AG04449 (cell line): ENCODE data around the gene LRRC71.

Experiments used
- CTCF ChIA-PET: fragments of 350-600 bp; formaldehyde crosslinking; extraction: SDS; loops from one replicate; lab custom pipeline; 2021; ENCODE audit warnings: antibody characterized with exemption; lab: Yijun Ruan, JAX
- POLR2A ChIA-PET: fragments of 400-600, 350-600 bp; formaldehyde crosslinking; extraction: SDS; loops from one replicate; lab custom pipeline; 2020; ENCODE audit warnings: antibody characterized with exemption, inconsistent platforms; lab: Yijun Ruan, JAX
- DNase-seq: peaks from one replicate; pipeline ENCODE4 v3.0.0-alpha.2; 2010; ENCODE audit warnings: low read depth, low spot score
- H3K4me3 ChIP-seq: 2 replicates; pipeline ENCODE4 v1.5.1; 2011; ENCODE audit warnings: low read depth, mild to moderate bottlenecking, control low read depth, low read length
- CTCF ChIP-seq: IDR thresholded peaks from one replicate; pipeline ENCODE4 v1.5.1; 2011; ENCODE audit warnings: mild to moderate bottlenecking, moderate library complexity, low read length, control low read depth, inconsistent platforms; ENCODE audit not compliant: insufficient read depth; ENCODE audit errors: missing control alignments

The LRRC71 gene

DNA sequence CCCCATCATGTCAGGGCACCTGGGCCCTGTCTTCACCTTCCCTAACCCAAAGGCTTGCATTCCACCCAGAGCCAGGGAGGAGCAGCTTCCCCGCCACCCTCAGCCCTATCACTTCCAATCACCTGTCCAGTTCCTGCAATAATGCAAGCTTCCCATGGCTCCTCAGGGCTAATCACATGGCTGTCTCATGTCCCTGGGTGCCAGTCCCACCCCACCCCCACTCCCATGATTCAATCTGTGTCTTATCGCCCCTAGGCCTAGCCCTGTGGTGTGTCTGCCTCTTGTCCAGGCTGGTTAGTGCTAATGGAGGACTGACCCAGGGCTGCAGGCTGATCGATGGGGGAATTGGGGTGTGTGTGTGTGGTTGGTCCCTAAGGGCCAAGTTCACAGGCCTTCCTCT, 37.9 kb upstream of the LRRC71 start:
- DNase-seq = no peak
- no peak for TF ChIP-seq CTCF
- CTCF ChIA-PET = interaction anchor here (1.5 to 23.6 kb wide), 4 partner anchors 6 to 156 kb away, joined by 7 to 678 read pairs (median 116); partner anchors contain the start of genes INSRR, LRRC71, NTRK1 and PEAR1
- no peak overlapping the region for H3K4me3 ChIP-seq
- POLR2A ChIA-PET = no interaction called here

GRCh38 chr1:156883919-156884318, 36.5 kb upstream of the LRRC71 start:
- no peak for TF ChIP-seq CTCF
- no peak overlapping the region for H3K4me3 ChIP-seq
- DNase-seq = no peak
- CTCF ChIA-PET = interaction anchor here (0.9 to 23.6 kb wide), 11 partner anchors 5 to 224 kb away, joined by 3 to 678 read pairs (median 204); partner anchors contain the start of genes INSRR, ISG20L2, LRRC71 and METTL25B
- POLR2A ChIA-PET = no interaction called here

GRCh38 chr1:156884560-156885184, 35.8 kb upstream of the LRRC71 start:
- DNase-seq = no peak
- POLR2A ChIA-PET = no interaction called here
- no peak overlapping the region for H3K4me3 ChIP-seq
- CTCF ChIA-PET = interaction anchor here (1.1 to 23.6 kb wide), 10 partner anchors 8 to 225 kb away, joined by 3 to 678 read pairs (median 190); partner anchors contain the start of genes INSRR, ISG20L2, LRRC71 and METTL25B
- no peak for TF ChIP-seq CTCF

GRCh38 chr1:156885314-156885713, 35.1 kb upstream of the LRRC71 start:
- TF ChIP-seq CTCF = no peak
- DNase-seq = no peak
- ChIA-PET POLR2A (no interaction called here), CTCF (interaction anchor here (1.4 to 23.6 kb wide), 8 partner anchors 9 to 197 kb away, joined by 3 to 678 read pairs (median 210); partner anchors contain the start of genes INSRR, ISG20L2, LRRC71 and METTL25B)
- H3K4me3 ChIP-seq = no peak overlapping the region

DNA sequence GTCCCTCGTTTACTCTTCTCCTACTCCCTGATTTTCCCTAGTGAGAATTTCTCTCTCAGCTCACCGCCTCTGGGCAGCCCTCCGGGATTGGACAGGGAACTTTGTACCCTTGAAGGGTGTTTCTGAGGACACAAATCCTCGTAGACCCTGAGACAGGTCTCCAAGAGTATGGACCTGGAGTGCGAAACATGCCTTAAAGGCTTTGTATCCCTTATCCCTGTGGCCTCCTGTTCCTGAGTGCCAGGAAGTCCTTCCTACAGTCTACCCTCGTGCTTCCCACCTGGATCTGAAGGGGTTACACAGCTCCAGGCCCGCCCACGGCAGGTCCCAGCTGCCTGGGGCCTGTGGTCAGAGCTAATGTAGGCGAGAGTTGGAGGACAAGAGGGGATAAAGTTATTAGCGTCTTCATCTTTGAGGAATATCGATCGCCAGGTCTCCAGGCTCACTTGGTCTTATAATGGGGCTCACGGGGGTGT, 34.5 kb upstream of the LRRC71 start:
- DNase-seq = no peak
- CTCF ChIA-PET = interaction anchor here (1.4 to 23.6 kb wide), 8 partner anchors 10 to 198 kb away, joined by 3 to 678 read pairs (median 210); partner anchors contain the start of genes INSRR, ISG20L2, LRRC71 and METTL25B
- POLR2A ChIA-PET = no interaction called here
- no peak overlapping the region for H3K4me3 ChIP-seq
- no peak for TF ChIP-seq CTCF

- no peak overlapping the region for H3K4me3 ChIP-seq
- no peak for DNase-seq
- TF ChIP-seq CTCF = no peak
- CTCF ChIA-PET = interaction anchor here (0.8 to 23.6 kb wide), 10 partner anchors 10 to 227 kb away, joined by 3 to 678 read pairs (median 190); partner anchors contain the start of genes INSRR, ISG20L2, LRRC71 and METTL25B
- POLR2A ChIA-PET = no interaction called here
Measured at GRCh38 chr1:156886583-156887281, 33.7 kb upstream of the LRRC71 start.
